HL-60 (cell line): ENCODE measurements around the gene SOSTDC1.

Source experiments
- DNase-seq, 2 experiments: peaks; one replicate each; pipeline ENCODE4 v3.0.0-alpha.2; 2010 to 2020; ENCODE audit warnings: low read depth in 1 of 2, low spot score in 1 of 2
- H3K27ac ChIP-seq: fragments of 250-450 bp; sonication (Bioruptor Pico); replicated peaks from 2 replicates; pipeline ENCODE4 v1.5.1; 2020; ENCODE audit warnings: mild to moderate bottlenecking, moderate library complexity
- H3K27me3 ChIP-seq: fragments of 250-450 bp; sonication (Bioruptor Pico); 2 replicates; pipeline ENCODE4 v1.5.1; 2021; ENCODE audit warnings: mild to moderate bottlenecking, moderate library complexity; ENCODE audit not compliant: insufficient read depth, poor library complexity, severe bottlenecking
- H3K4me3 ChIP-seq: replicated peaks from 2 replicates; pipeline ENCODE4 v1.5.1; 2011; ENCODE audit warnings: mild to moderate bottlenecking, control low read depth, low read length; ENCODE audit not compliant: insufficient read depth
- CTCF ChIP-seq: IDR thresholded peaks from one replicate; pipeline ENCODE4 v1.5.1; 2011; ENCODE audit warnings: low read length, control low read depth, inconsistent platforms; ENCODE audit not compliant: insufficient read depth
- GABPA ChIP-seq: IDR thresholded peaks from 2 replicates; pipeline ENCODE4 v1.6.1; 2012; ENCODE audit warnings: low read depth
- POLR2AphosphoS5 ChIP-seq: IDR thresholded peaks from 2 replicates; pipeline ENCODE4 v1.6.1; 2012; ENCODE audit warnings: low read depth
- REST ChIP-seq: IDR thresholded peaks from 2 replicates; pipeline ENCODE4 v1.6.1; 2012; ENCODE audit warnings: low read depth; ENCODE audit not compliant: insufficient replicate concordance
- SPI1 ChIP-seq: IDR thresholded peaks from 2 replicates; pipeline ENCODE4 v1.6.1; 2012; ENCODE audit warnings: low read depth, mild to moderate bottlenecking, borderline replicate concordance

The SOSTDC1 gene

DNA sequence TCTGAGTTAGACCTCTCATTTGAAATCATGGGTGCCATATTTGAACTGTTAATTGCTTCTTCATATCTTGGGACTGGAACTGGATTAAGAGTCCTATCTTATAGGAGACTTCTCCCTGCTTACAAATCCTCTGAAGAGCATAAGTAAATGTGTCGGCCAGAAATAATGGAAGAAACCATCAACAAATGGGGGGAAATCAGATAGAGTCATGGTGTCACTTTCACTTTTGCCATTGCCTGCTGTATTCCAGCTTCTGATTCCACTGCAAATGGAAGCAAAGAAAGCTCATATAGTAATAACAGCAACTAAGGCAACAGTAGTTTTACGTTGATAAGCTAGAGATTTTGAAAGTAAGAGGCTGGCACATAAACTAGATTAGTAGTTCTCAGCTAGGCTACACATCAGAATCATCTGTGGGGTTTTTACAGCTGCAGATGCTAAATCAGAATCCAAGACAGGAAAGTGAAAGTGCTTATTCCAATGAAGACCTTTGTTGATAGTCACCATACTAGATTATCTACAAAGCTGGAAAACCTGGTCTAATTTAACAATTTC, 31.9 kb downstream of the SOSTDC1 start:
- no peak for TF ChIP-seq GABPA
- TF ChIP-seq CTCF, result no peak
- TF ChIP-seq POLR2AphosphoS5, result no peak
- TF ChIP-seq SPI1, result no peak
- TF ChIP-seq REST, result no peak
- Histone ChIP-seq H3K27me3 (no peaks in the 10 kb centered on the region), H3K4me3 (no peak overlapping the region), H3K27ac (no peak overlapping the region)
- DNase-seq, result no peak

DNA sequence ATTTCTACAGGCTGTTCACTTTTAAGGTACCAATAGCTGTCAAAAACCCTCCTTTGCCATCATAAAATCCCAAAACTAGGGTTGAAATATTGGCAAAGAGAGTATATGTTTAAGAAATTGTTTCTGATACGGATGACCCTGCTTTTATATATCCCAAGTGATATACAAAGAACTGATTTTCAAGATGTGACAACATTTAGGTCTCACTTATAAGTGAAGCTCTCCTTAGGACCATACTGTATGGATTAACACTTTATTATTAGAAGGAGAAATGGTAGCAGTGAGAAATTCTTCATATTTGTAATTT, 33.2 kb downstream of the SOSTDC1 start:
- H3K27me3 ChIP-seq, result no peaks in the 10 kb centered on the region
- H3K4me3 ChIP-seq, result no peak overlapping the region
- H3K27ac ChIP-seq, result no peak overlapping the region
- no peak for TF ChIP-seq POLR2AphosphoS5
- no peak for TF ChIP-seq SPI1
- TF ChIP-seq CTCF, result no peak
- no peak for TF ChIP-seq REST
- no peak for TF ChIP-seq GABPA
- no peak for DNase-seq

- DNase-seq, result no peak
- Histone ChIP-seq H3K4me3 (no peak overlapping the region), H3K27me3 (no peaks in the 10 kb centered on the region), H3K27ac (no peak overlapping the region)
- TF ChIP-seq CTCF (peak; percentile 18), POLR2AphosphoS5 (no peak), GABPA (no peak), REST (no peak), SPI1 (no peak)
Measured at GRCh38 chr7:16431646-16432424, 33.7 kb downstream of the SOSTDC1 start.
